Keratinocyte (primary cell): ENCODE data around the gene EBF4.

Source experiments
- CTCF ChIP-seq, 3 experiments: IDR thresholded peaks in 1 of 3; conservative IDR thresholded peaks in 1 of 3; optimal IDR thresholded peaks in 1 of 3; 2 replicates in 2 of 3; 3 replicates in 1 of 3; pipeline versions ENCODE3 to v1.5.1; 2011; ENCODE audit warnings: low read length in 3 of 3, mild to moderate bottlenecking in 3 of 3, moderate library complexity in 2 of 3, control low read depth in 1 of 3, inconsistent platforms in 1 of 3; ENCODE audit not compliant: insufficient read depth in 2 of 3; ENCODE audit errors: extremely low read depth in 1 of 3
- EZH2 ChIP-seq: IDR thresholded peaks from one replicate; pipeline ENCODE4 v1.6.1; 2012; ENCODE audit warnings: inconsistent platforms, mild to moderate bottlenecking, low read length, moderate library complexity

- TF ChIP-seq CTCF (optimal IDR thresholded peaks at IDR 0.05 in 1 of 3, IDR thresholded peaks at IDR 0.05 in 1 of 3, conservative IDR thresholded peaks at IDR 0.05 in 1 of 3; ENCODE audit: extremely low read depth in 1 of 3, insufficient read depth in 2 of 3, low read length in 3 of 3) (no peak), EZH2 (no peak)
These were observed 13.5 kb downstream of the EBF4 start for GRCh38 chr20:2705931-2706645.
